ENCODE results near the gene GABRB2.

DNA sequence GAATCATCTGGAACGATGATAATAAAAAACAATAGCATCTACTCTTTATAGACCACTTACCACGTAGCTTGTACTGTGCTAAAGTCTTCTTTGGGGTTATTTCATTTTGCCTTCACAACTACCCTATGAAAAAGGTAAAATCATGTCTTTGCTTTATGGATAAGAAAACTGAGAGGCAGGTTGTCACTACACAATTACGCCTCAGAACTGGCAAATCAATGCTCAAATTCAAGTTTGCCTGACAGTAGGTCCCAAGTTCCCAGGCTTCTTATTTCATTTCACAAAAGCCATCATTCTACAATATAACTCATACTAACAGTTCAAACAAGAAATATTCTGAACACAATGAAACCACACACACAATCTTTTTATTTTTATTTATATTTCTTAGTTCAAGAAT lies 258.5 kb downstream of the GABRB2 start:
- no peak for TF ChIP-seq GATA3 (IDR thresholded peaks at IDR 0.05; ENCODE audit: low read depth, low read length)
- TF ChIP-seq GATA2 (IDR thresholded peaks at IDR 0.05; ENCODE audit: low read depth, low read length) = no peak

Measured in SH-SY5Y (cell line).